ENCODE data around the gene AKT3.

- TF ChIP-seq CTCF (IDR thresholded peaks at IDR 0.05; ENCODE audit: low read depth, low read length, poor library complexity, severe bottlenecking), result no peak
- no peak for TF ChIP-seq EZH2phosphoT487 (IDR thresholded peaks at IDR 0.05; ENCODE audit: borderline replicate concordance, low read length)
Measured at GRCh38 chr1:243731974-243732625, 117.9 kb downstream of the AKT3 start.
